Astrocyte of the spinal cord (primary cell): Measurements from ENCODE around the gene GPSM1.

Experiments used
- DNase-seq: peaks from one replicate; pipeline ENCODE4 v3.0.0; 2011; ENCODE audit warnings: low read depth, low spot score
- H3K4me3 ChIP-seq: 2 replicates; pipeline ENCODE4 v1.5.1; 2011; ENCODE audit warnings: low read depth, mild to moderate bottlenecking, low read length, moderate library complexity
- CTCF ChIP-seq: IDR thresholded peaks from 2 replicates; pipeline ENCODE4 v1.5.1; 2012; ENCODE audit warnings: low read depth, mild to moderate bottlenecking, low read length, inconsistent platforms
- in situ Hi-C: cut with HindIII; loops from 2 replicates; pipeline ENCODE4 v1.10.0; 2017; ENCODE audit warnings: low sequenced_read_pairs

The GPSM1 gene

GRCh38 chr9:136372561-136373299 is 45.4 kb downstream of the GPSM1 start:
- in situ Hi-C loops, result no loop called here
- peak; percentile 18 for TF ChIP-seq CTCF
- no peak overlapping the region for H3K4me3 ChIP-seq
- DNase-seq, result peak; percentile 66

GRCh38 chr9:136373300-136374182 is 46.2 kb downstream of the GPSM1 start, which contains the start of gene CARD9:
Gene CARD9 (minus strand): TSS chr9:136373669. CDS start chr9:136372078, 1,591 bp downstream.
- in situ Hi-C loops, result no loop called here
- DNase-seq, result no peak
- no peak for TF ChIP-seq CTCF
- H3K4me3 ChIP-seq, result no peak within 1 kb of the TSS

GRCh38 chr9:136374183-136374575 is 46.8 kb downstream of the GPSM1 start:
- no peak for TF ChIP-seq CTCF

DNA sequence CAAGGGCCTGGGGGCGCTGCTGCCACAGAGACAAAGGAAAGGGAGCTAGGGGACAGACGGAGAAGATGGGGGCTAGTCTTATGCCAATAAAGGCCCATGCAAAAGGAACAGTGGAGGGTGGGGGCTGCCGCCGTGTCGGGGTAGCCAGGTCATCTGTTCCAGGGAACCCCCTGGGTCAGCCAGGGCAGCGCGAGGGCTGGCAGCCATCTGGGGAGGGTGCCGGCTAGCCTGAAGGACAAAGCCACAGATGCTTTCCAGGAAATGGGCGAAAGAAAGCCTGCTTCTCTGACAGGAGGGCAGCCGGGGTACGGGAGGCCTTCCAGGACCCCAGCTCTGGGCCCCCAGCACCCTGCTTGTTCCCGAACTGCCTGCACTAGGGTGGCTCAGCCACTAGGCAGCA is 47.8 kb downstream of the GPSM1 start:
- in situ Hi-C loops, result no loop called here
- no peak overlapping the region for H3K4me3 ChIP-seq
- TF ChIP-seq CTCF, result no peak
- no peak for DNase-seq

More at GRCh38 chr9:136374183-136374575, 46.8 kb downstream of the GPSM1 start:
- DNase-seq, result no peak
- in situ Hi-C loops, result no loop called here
- no peak overlapping the region for H3K4me3 ChIP-seq

DNA sequence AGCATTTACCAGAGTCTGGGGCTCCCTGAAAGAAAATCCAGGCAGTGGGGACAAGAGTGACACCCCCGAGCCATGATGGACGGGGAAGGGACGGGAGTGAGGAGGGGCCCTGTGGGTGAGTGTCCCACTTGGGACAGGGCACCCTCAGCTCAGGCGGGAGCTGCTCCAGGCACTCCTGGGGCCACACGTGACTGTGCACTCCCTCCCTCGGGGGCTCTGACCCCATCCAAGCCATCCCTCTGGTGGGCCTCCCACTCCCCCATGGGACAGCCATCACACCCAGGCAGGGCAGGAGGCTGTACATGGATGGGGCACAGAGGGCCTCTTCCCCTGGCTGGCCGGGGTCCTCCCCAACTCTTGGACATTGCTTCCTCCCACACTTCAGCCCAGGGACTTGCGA is 49.1 kb downstream of the GPSM1 start:
- TF ChIP-seq CTCF, result no peak
- DNase-seq, result no peak
- in situ Hi-C loops, result no loop called here
- H3K4me3 ChIP-seq, result no peak overlapping the region

DNA sequence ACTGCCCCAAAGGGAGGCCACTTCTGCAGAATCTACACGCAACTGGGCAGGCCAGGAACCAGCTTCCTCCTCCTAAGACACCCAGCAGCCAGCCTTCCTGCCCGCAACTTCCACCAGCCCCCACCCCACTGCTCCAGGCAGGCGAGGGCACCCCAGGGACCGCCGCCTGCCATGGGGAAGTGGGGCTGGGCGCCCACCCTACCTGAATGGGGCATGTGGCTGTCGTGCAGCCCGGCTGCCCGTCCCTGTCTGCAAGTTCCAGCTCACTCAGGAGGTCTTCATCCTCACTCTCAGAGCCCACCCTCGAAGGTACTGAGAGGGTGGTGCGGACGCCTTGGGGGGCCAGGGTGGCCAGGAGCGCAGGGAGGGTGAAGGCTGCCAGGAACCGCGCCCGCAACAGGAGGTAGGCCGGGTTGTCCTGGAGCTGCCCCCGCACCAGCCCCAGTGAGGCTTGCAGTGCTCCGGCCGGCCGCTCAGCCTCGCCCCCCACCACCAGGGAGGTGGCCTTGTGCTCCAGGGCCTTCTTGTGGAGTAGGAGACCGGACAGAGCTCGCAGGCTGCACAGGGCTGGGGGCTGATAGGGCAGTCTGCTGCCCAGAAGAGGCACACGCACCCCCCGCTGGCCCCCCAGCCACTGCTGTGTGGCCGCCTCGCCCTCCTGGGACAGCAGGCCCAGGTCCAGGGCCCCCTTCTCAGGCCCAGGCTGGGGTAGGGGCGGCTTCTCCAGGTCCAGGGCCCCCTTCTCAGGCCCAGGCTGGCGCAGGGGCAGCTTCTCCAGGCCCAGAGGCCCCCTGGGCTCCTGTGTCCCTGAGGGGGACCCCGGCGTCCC is 50.2 kb downstream of the GPSM1 start:
- no peak for DNase-seq
- H3K4me3 ChIP-seq, result no peak overlapping the region
- in situ Hi-C loops, result no loop called here
- TF ChIP-seq CTCF, result no peak
